Left lung (tissue), 10 donors: Measurements from ENCODE around the gene PLA2G6. TPM values are rescaled to one million over a fixed set of nuclear protein-coding genes. Genes with fewer than 3 reads are reported as not detected.

Source experiments
- ATAC-seq: fragments of 200-7000 bp; cut with Tn5 transposase; one replicate; pipeline ENCODE4 v1.9.1; 2020; ENCODE audit warnings: moderate library complexity
- DNase-seq, 4 donors: peaks; one replicate each; pipeline ENCODE4 v3.0.0-alpha.2; 2013 to 2020
- H3K27ac ChIP-seq, 2 donors: fragments of 200-600 bp; sonication (generic) in 1 of 2; one replicate each; pipeline versions ENCODE4 v1.5.0 to v1.8.0; 2020 to 2021
- H3K27me3 ChIP-seq, 2 donors: fragments of 200-600 bp; sonication (generic) in 1 of 2; one replicate each; pipeline versions ENCODE4 v1.5.0 to v1.8.0; 2020 to 2021
- H3K36me3 ChIP-seq, 2 donors: fragments of 200-600 bp; sonication (generic) in 1 of 2; one replicate each; pipeline versions ENCODE4 v1.5.0 to v1.8.0; 2020 to 2021
- H3K4me1 ChIP-seq, 2 donors: fragments of 200-600 bp; one replicate each; pipeline ENCODE4 v1.8.0; 2021
- H3K4me3 ChIP-seq, 2 donors: fragments of 200-600 bp; sonication (generic) in 1 of 2; one replicate each; pipeline versions ENCODE4 v1.5.0 to v1.8.0; 2020 to 2021; ENCODE audit warnings: mild to moderate bottlenecking in 1 of 2
- H3K9me3 ChIP-seq, 2 donors: fragments of 200-600 bp; sonication (generic) in 1 of 2; one replicate each; pipeline versions ENCODE4 v1.5.0 to v1.8.0; 2020 to 2021
- CTCF ChIP-seq, 2 donors: fragments of 200-600 bp; sonication (generic) in 1 of 2; IDR thresholded peaks; one replicate each; pipeline versions ENCODE4 v1.5.0 to v1.8.0; 2021; ENCODE audit warnings: antibody characterized with exemption in 2 of 2
- intact Hi-C, 2 donors: fragments of 100-400 bp; cut with DNase I; formaldehyde crosslinking; loops; one replicate each; pipeline versions ENCODE4 v1.11.2 to v1.14.2; 2022
- polyA plus RNA-seq, 6 donors: library from polyadenylated mRNA; unstranded; fragments of 120-200 nt; gene quantifications; one replicate each; pipeline ENCODE4 v1.2.1, GENCODE V29; 2013; ENCODE audit not compliant: insufficient read length in 6 of 6
- total RNA-seq, 2 donors: library from RNA; stranded (reverse); fragmentation: NEBNext Ultra II Directional; extraction: Animal tissue kit (Norgen Biotek cat#: 25700); gene quantifications; one replicate each; pipeline ENCODE4 v1.2.1, GENCODE V29; 2021
- donor health status: DM: no; HTN: yes; CAD: no.
- donor health status: DM: no; HTN: no; CAD: no.

Gene PLA2G6
- total and polyA plus RNA-seq, 8 donors: 29.8 to 44.1 (median 35.7) TPM

DNA sequence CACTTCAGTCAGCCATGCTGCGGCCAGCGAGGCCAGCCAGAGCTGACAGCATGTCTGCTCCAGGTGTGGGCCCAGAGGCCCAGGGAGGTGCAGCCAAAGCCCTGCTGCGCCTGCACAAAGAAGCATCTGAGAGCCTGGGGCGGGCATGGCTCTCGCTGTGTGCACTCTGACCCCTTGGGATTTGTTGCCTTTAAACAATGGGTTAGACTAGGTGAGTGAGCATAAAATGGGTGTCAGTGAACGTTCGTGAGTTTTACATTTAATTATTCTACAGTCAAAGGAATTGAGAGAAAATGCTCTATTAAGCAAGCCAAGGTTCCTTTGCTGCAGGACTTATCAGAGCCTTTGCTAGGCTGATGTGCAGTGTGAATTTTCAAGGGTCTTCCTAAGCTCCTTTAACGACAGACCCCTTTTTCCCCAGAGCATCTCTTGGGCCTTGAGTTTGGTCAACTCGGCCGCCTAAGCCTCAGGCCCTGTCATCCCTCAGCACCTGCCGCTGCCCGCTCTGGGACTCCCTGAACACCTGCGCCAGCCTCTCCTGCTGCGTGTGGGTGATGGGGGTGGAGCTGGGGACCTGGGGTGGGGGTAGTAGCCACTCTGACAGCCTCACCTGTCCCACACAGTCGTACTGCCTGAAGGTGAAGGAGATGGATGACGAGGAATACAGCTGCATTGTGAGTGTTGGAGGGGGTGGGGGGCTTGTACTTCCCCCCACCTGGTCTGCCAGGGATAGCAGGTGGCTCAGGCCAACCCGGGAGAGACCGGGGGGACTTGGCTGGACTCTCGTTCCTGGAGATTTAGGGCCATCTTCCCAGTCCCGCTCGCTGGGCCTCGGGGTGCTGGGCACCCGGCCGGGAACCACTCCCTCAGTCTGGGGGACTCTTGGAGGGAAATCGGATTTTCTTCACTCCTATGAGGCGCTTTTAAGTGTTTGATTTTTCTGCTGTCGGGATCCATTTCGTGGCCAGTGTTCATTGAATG is 108.2 kb downstream of the PLA2G6 start:
- TF ChIP-seq CTCF (IDR thresholded peaks at IDR 0.05): no peak
- peaks cover 0 to 80% of the 10 kb centered on the region in 2 donors for H3K36me3 ChIP-seq
- no peak overlapping the region for H3K27ac ChIP-seq
- H3K9me3 ChIP-seq: no peaks in the 10 kb centered on the region
- no peaks in the 10 kb centered on the region for H3K27me3 ChIP-seq
- DNase-seq: peak in 1 of 4 donors; percentile 65
- ATAC-seq: no peak
- H3K4me3 ChIP-seq: no peak overlapping the region
- no peaks in the 10 kb centered on the region for H3K4me1 ChIP-seq
- intact Hi-C loops: no loop called here

GRCh38 chr22:38072322-38073149 is 109.1 kb downstream of the PLA2G6 start:
- Histone ChIP-seq H3K27ac (no peak overlapping the region), H3K9me3 (no peaks in the 10 kb centered on the region), H3K4me1 (no peaks in the 10 kb centered on the region), H3K36me3 (peaks cover 0 to 89% of the 10 kb centered on the region in 2 donors), H3K27me3 (no peaks in the 10 kb centered on the region), H3K4me3 (no peak overlapping the region)
- DNase-seq: peak in 1 of 4 donors; percentile 66
- ATAC-seq: no peak
- intact Hi-C loops: no loop called here
- TF ChIP-seq CTCF (IDR thresholded peaks at IDR 0.05): no peak

DNA sequence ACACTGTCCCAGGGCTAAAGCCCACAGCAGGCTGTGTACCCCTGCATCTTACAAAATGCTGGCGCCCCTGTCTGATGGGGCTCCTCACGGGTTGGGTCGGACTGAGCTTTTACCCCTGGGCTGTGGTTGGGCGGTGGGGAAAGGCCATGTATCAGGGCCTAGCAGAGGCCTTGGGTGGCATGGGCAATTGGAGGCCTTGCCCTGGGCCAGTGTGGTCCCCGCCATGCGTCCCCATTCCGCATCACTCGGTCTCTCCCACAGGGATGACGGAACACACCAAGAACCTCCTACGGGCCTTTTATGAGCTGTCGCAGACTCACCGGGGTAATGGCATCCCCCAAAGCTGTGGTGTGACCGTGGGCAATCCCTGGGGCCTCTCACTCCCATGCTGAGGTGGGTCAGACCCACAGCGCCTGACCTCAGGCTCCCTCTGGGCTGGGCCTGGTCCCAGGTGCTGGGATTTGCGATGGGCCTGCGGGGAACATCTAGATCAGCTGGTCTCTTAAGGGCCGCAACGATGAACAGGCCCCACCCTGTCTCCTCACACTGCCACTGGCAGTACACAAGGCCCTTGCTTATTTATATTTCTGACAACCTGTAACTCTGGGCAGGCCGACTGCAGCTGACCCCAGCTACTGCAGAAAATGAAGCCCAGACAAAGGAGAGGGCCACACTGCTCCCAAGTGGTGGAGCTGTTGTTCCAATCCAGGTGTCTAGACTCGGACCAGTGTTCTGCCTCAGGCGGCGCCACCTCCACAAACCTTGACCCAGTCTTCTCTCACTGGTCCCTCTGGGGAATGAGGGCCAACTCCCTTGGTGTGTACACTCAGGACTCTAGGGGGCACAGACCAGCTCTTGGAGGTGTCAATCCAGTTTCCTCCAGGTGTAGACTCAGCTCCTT is 110.0 kb downstream of the PLA2G6 start:
- no peaks in the 10 kb centered on the region for H3K27me3 ChIP-seq
- H3K9me3 ChIP-seq: no peaks in the 10 kb centered on the region
- intact Hi-C loops: no loop called here
- DNase-seq (peak in 1 of 4 donors; percentile 44), ATAC-seq (no peak)
- H3K4me1 ChIP-seq: no peaks in the 10 kb centered on the region
- no peak overlapping the region for H3K4me3 ChIP-seq
- no peak overlapping the region for H3K27ac ChIP-seq
- peaks cover 0 to 98% of the 10 kb centered on the region in 2 donors for H3K36me3 ChIP-seq
- TF ChIP-seq CTCF (IDR thresholded peaks at IDR 0.05): no peak

DNA sequence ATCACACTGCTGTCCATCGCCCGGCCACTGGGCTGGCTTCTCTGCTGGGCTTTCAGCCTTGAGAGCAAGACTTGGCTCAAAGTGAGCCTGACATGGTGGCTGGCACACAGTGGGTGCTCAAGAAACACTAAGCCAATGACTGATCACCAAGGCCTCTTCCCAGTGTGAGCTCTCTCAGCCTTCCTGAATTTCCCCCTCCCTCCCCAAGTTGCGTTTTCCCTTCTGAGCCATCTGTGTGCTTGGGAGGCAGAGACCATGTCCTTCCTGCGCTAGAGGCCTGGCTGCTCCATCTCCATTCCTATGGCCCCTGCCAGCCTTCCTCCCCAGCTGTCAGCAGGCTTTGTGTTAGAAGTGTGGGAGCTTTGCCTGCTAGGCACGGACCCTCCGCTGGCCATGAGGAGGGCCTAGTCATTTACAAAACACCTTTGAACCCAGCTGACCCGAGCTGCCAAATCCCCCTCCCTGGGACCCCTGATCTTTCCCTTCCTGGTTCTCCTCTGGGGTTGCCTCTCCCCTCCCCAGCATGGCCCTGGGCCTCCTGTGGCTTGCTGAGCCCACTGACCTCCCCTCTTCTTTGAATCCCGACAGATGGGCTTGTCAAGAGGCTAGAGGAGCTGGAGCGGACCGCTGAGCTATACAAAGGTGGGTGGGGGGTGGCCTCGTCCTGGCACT is 111.2 kb downstream of the PLA2G6 start:
- Histone ChIP-seq H3K4me1 (no peaks in the 10 kb centered on the region), H3K27ac (no peak overlapping the region), H3K27me3 (no peaks in the 10 kb centered on the region), H3K9me3 (no peaks in the 10 kb centered on the region), H3K36me3 (peaks cover 0 to 100% of the 10 kb centered on the region in 2 donors), H3K4me3 (no peak overlapping the region)
- ATAC-seq: no peak
- DNase-seq: peak in 1 of 4 donors; percentile 45
- intact Hi-C loops: no loop called here
- TF ChIP-seq CTCF (IDR thresholded peaks at IDR 0.05): no peak
